NCI-H2227 (cell line): ENCODE results near the gene VCAM1.
"Not testable (repeated sequence)": the region's sequence is repeated elsewhere in the genome, so short reads cannot be mapped to it uniquely, and the experiment has no call there.

Experiments
- DNase-seq: peaks from one replicate; lab custom pipeline; 2025; ENCODE audit not compliant: unreplicated experiment; lab: John Stamatoyannopoulos, UW

The VCAM1 gene

GRCh38 chr1:100775483-100775882 is 55.9 kb downstream of the VCAM1 start:
- DNase-seq = no peak

- DNase-seq = no peak
Observed at GRCh38 chr1:100778748-100779147, 59.2 kb downstream of the VCAM1 start.

GRCh38 chr1:100780814-100781213 is 61.3 kb downstream of the VCAM1 start:
- no peak for DNase-seq

- DNase-seq = not testable (repeated sequence)
Observed at GRCh38 chr1:100781728-100782127, 62.2 kb downstream of the VCAM1 start.

- no peak for DNase-seq
Observed at GRCh38 chr1:100782473-100783039, 63.0 kb downstream of the VCAM1 start.

- no peak for DNase-seq
Observed at GRCh38 chr1:100785470-100786052, 66.0 kb downstream of the VCAM1 start.

- no peak for DNase-seq
Observed at GRCh38 chr1:100786870-100787269, 67.3 kb downstream of the VCAM1 start.
